HG03439 (cell line): ENCODE data around the gene WLS.

ENCODE experiments used
- ATAC-seq: cut with Tn5 transposase; IDR thresholded peaks from one replicate; pipeline ENCODE4 v1.9.1; 2021; ENCODE audit warnings: mild to moderate bottlenecking, moderate library complexity; ENCODE audit not compliant: unreplicated experiment

WLS gene

GRCh38 chr1:68103884-68104554 lies 128.3 kb downstream of the WLS start:
- ATAC-seq: no peak

GRCh38 chr1:68103011-68103545 lies 129.2 kb downstream of the WLS start:
- no peak for ATAC-seq

- ATAC-seq: no peak
These were observed 130.5 kb downstream of the WLS start for GRCh38 chr1:68101829-68102228.

GRCh38 chr1:68100571-68100970 lies 131.8 kb downstream of the WLS start:
- ATAC-seq: no peak

DNA sequence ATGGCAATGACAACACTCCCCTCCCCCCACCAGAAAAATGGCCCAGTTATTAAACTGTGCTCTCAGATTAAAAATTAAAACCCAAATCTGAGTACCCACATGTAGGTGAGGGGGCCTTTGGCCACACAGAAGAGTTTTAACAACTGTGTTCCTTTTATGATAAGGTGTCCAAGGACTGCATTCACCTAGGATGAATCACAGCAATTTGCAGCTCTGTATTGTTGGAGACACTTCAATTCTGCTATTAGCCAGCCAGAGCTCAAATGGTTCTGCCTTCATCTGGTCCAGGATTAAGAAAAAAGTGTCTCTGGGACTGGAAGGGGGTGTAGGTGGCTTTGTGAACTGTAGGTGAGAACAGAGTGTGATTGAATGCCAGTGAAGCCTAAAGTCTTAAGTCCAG lies 138.6 kb downstream of the WLS start:
- ATAC-seq: no peak

GRCh38 chr1:68087184-68087583 lies 145.1 kb downstream of the WLS start:
- no peak for ATAC-seq

GRCh38 chr1:68085752-68086151 lies 146.6 kb downstream of the WLS start:
- ATAC-seq: no peak

DNA sequence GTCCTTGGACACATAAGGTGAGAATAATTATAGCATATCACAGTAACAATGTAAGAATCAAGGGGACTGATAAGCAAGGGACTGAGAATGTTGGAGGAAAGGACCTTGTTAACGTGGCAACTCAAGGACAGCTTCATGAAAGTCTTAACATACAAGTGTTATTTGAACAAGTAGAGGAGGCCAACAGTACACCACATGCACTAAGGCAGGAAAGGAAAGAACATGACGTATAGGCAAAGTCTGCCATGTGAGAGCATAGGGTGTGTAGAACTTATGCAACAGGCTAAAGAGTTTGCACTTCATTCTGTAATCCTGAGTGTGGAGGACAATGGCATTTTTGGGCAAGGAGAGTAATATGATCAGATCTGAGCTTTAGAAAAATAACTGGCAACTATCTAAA lies 148.6 kb downstream of the WLS start:
- no peak for ATAC-seq

GRCh38 chr1:68081775-68082283 lies 150.5 kb downstream of the WLS start:
- no peak for ATAC-seq

DNA sequence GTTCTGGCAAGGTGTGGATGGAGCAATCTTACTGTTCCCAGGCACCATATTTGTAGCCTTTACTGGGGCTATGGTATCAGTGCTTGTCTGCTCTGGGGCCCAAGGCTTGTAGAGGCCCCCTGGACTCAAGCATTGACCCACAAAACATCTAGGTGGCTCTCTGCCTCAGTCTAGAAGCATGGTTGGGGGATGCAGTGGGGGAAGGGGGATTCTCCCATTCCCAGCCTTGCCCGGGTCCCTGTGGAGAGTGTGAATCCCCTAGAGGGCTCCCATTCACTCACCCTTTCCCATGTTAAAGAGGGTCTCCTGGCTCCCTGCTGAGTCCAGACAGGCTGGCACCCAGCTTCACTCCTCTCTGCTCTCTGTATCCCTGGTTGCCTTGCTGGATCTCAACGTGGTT lies 153.7 kb downstream of the WLS start:
- no peak for ATAC-seq
